ENCODE measurements around the gene SPTA1.

- no peak for TF ChIP-seq MXI1 (IDR thresholded peaks at IDR 0.05; ENCODE audit: borderline replicate concordance, low read depth, low read length)
- TF ChIP-seq CTCF (conservative IDR thresholded peaks at IDR 0.05; ENCODE audit: low read depth, low read length): no peak
- no peak for TF ChIP-seq RFX5 (IDR thresholded peaks at IDR 0.05; ENCODE audit: low read depth, low read length)
- no peak for TF ChIP-seq CHD1 (IDR thresholded peaks at IDR 0.05; ENCODE audit: low read depth, low read length)
- no peak for TF ChIP-seq RAD21 (IDR thresholded peaks at IDR 0.05; ENCODE audit: low read length)
- TF ChIP-seq POLR2A (IDR thresholded peaks at IDR 0.05; ENCODE audit: low read depth, low read length): no peak
- TF ChIP-seq USF2 (IDR thresholded peaks at IDR 0.05; ENCODE audit: low read depth, low read length): no peak
- no peak for TF ChIP-seq SMC3 (IDR thresholded peaks at IDR 0.05; ENCODE audit: low read depth, low read length)
- no peak for TF ChIP-seq MAFK (IDR thresholded peaks at IDR 0.05; ENCODE audit: low read depth, low read length)
- TF ChIP-seq MAZ (IDR thresholded peaks at IDR 0.05; ENCODE audit: borderline replicate concordance, low read depth, low read length): no peak
- TF ChIP-seq RCOR1 (IDR thresholded peaks at IDR 0.05; ENCODE audit: insufficient replicate concordance, low read length): no peak
Measured at GRCh38 chr1:158607296-158607695, 79.2 kb downstream of the SPTA1 start.

Data from IMR-90 (cell line).